NT2/D1 (cell line): Measurements from ENCODE around the gene RSPRY1.

ENCODE experiments used
- DNase-seq: peaks from one replicate; pipeline ENCODE4 v3.0.0-alpha.2; 2011; ENCODE audit warnings: low read depth, low spot score
- H3K27me3 ChIP-seq: 2 replicates; pipeline ENCODE4 v1.6.0; 2011; ENCODE audit warnings: mild to moderate bottlenecking; ENCODE audit not compliant: insufficient read length, insufficient read depth
- H3K36me3 ChIP-seq: 2 replicates; pipeline ENCODE4 v1.6.1; 2011; ENCODE audit warnings: mild to moderate bottlenecking, low read length, mixed read lengths; ENCODE audit not compliant: insufficient read depth, insufficient read length
- H3K4me1 ChIP-seq: 2 replicates; pipeline ENCODE4 v1.5.1; 2011; ENCODE audit not compliant: insufficient read depth, insufficient read length
- H3K4me3 ChIP-seq: 2 replicates; pipeline ENCODE4 v1.5.1; 2011; ENCODE audit warnings: low read depth; ENCODE audit not compliant: insufficient read length
- H3K9ac ChIP-seq: 2 replicates; pipeline ENCODE4 v1.6.0; 2011; ENCODE audit warnings: low read depth; ENCODE audit not compliant: insufficient read length
- H3K9me3 ChIP-seq: 2 replicates; pipeline ENCODE4 v1.5.1; 2011; ENCODE audit warnings: mild to moderate bottlenecking, low read length; ENCODE audit not compliant: insufficient read depth
- SUZ12 ChIP-seq: IDR thresholded peaks from 2 replicates; pipeline ENCODE4 v1.6.1; 2011; ENCODE audit not compliant: insufficient read length, insufficient read depth; ENCODE audit errors: extremely low read depth
- YY1 ChIP-seq: IDR thresholded peaks from 2 replicates; pipeline ENCODE4 v1.6.1; 2011; ENCODE audit not compliant: insufficient read length, insufficient read depth
- ZNF274 ChIP-seq: IDR thresholded peaks from 2 replicates; pipeline ENCODE4 v1.6.1; 2011; ENCODE audit warnings: mild to moderate bottlenecking, low read depth, low read length

Gene RSPRY1

GRCh38 chr16:57143149-57143921 lies 42.8 kb upstream of the RSPRY1 start:
- H3K9ac ChIP-seq, result no peak overlapping the region
- H3K36me3 ChIP-seq, result peaks cover 21% of the 10 kb centered on the region
- no peaks in the 10 kb centered on the region for H3K27me3 ChIP-seq
- TF ChIP-seq YY1 (no peak), ZNF274 (no peak), SUZ12 (no peak)
- no peaks in the 10 kb centered on the region for H3K9me3 ChIP-seq
- peaks cover 22% of the 10 kb centered on the region for H3K4me1 ChIP-seq
- DNase-seq, result no peak
- H3K4me3 ChIP-seq, result no peak overlapping the region

GRCh38 chr16:57144027-57144426 lies 42.1 kb upstream of the RSPRY1 start:
- peaks cover 22% of the 10 kb centered on the region for H3K4me1 ChIP-seq
- TF ChIP-seq SUZ12 (no peak), YY1 (no peak), ZNF274 (no peak)

GRCh38 chr16:57145046-57146021 lies 40.8 kb upstream of the RSPRY1 start:
- no peaks in the 10 kb centered on the region for H3K27me3 ChIP-seq
- no peak overlapping the region for H3K9ac ChIP-seq
- no peak for DNase-seq
- H3K4me3 ChIP-seq, result no peak overlapping the region
- TF ChIP-seq SUZ12, result no peak
- TF ChIP-seq ZNF274, result no peak
- TF ChIP-seq YY1, result no peak
- peaks cover 32% of the 10 kb centered on the region for H3K36me3 ChIP-seq
- H3K4me1 ChIP-seq, result peaks cover 22% of the 10 kb centered on the region
- no peaks in the 10 kb centered on the region for H3K9me3 ChIP-seq

More at GRCh38 chr16:57144027-57144426, 42.1 kb upstream of the RSPRY1 start:
- Histone ChIP-seq H3K27me3 (no peaks in the 10 kb centered on the region), H3K4me3 (no peak overlapping the region), H3K9me3 (no peaks in the 10 kb centered on the region), H3K36me3 (peaks cover 27% of the 10 kb centered on the region), H3K9ac (no peak overlapping the region)
- DNase-seq, result no peak

GRCh38 chr16:57146040-57146647 lies 40.0 kb upstream of the RSPRY1 start:
- Histone ChIP-seq H3K9me3 (no peaks in the 10 kb centered on the region), H3K9ac (no peak overlapping the region), H3K36me3 (peaks cover 32% of the 10 kb centered on the region), H3K4me1 (peaks cover 27% of the 10 kb centered on the region), H3K4me3 (no peak overlapping the region), H3K27me3 (no peaks in the 10 kb centered on the region)
- no peak for DNase-seq
- TF ChIP-seq ZNF274 (no peak), SUZ12 (no peak), YY1 (no peak)

- H3K36me3 ChIP-seq, result peaks cover 27% of the 10 kb centered on the region
- H3K4me1 ChIP-seq, result peaks cover 32% of the 10 kb centered on the region
- H3K9ac ChIP-seq, result no peak overlapping the region
- no peak for DNase-seq
- no peak for TF ChIP-seq SUZ12
- TF ChIP-seq YY1, result no peak
- no peak for TF ChIP-seq ZNF274
- H3K9me3 ChIP-seq, result no peaks in the 10 kb centered on the region
- no peak overlapping the region for H3K4me3 ChIP-seq
- no peaks in the 10 kb centered on the region for H3K27me3 ChIP-seq
Measured at GRCh38 chr16:57146735-57147134, 39.4 kb upstream of the RSPRY1 start.

GRCh38 chr16:57147381-57148221 lies 38.5 kb upstream of the RSPRY1 start:
- H3K9ac ChIP-seq, result no peak overlapping the region
- H3K9me3 ChIP-seq, result no peaks in the 10 kb centered on the region
- H3K27me3 ChIP-seq, result no peaks in the 10 kb centered on the region
- no peak overlapping the region for H3K4me3 ChIP-seq
- H3K4me1 ChIP-seq, result peaks cover 33% of the 10 kb centered on the region
- H3K36me3 ChIP-seq, result peaks cover 36% of the 10 kb centered on the region
- TF ChIP-seq SUZ12 (no peak), YY1 (no peak), ZNF274 (no peak)
- DNase-seq, result peak; percentile 43
